ACC112 (cell line): ENCODE data around the gene CST11.

Experiments used
- H2AFZ ChIP-seq: fragments of 200-600 bp; sonication (generic); one replicate; pipeline ENCODE4 v1.6.0; 2017; ENCODE audit warnings: antibody characterized with exemption, low read length; ENCODE audit not compliant: unreplicated experiment
- H3K27ac ChIP-seq: fragments of 200-600 bp; sonication (generic); 2 replicates; pipeline ENCODE4 v1.5.1; 2014; ENCODE audit warnings: low read depth, mild to moderate bottlenecking, antibody characterized with exemption, low read length, moderate library complexity
- H3K27me3 ChIP-seq: fragments of 200-600 bp; sonication (generic); 2 replicates; pipeline ENCODE4 v1.6.1; 2014; ENCODE audit warnings: mild to moderate bottlenecking, antibody characterized with exemption, low read length, moderate library complexity, mixed read lengths; ENCODE audit not compliant: insufficient read depth
- H3K36me3 ChIP-seq: fragments of 200-600 bp; sonication (generic); 2 replicates; pipeline ENCODE4 v1.6.1; 2016; ENCODE audit warnings: mild to moderate bottlenecking, antibody characterized with exemption, low read length, moderate library complexity, mixed read lengths; ENCODE audit not compliant: insufficient read depth
- H3K4me1 ChIP-seq: fragments of 200-600 bp; sonication (generic); one replicate; pipeline ENCODE4 v1.6.1; 2016; ENCODE audit warnings: low read length, mixed read lengths; ENCODE audit not compliant: insufficient read depth, unreplicated experiment, control insufficient read depth
- H3K4me3 ChIP-seq: fragments of 200-600 bp; sonication (generic); 2 replicates; pipeline ENCODE4 v1.5.1; 2014; ENCODE audit warnings: mild to moderate bottlenecking, low read depth, low read length
- H3K79me2 ChIP-seq: fragments of 200-600 bp; sonication (generic); one replicate; pipeline ENCODE4 v1.6.0; 2016; ENCODE audit warnings: low read length; ENCODE audit not compliant: control insufficient read depth, unreplicated experiment, insufficient read depth

Gene CST11

DNA sequence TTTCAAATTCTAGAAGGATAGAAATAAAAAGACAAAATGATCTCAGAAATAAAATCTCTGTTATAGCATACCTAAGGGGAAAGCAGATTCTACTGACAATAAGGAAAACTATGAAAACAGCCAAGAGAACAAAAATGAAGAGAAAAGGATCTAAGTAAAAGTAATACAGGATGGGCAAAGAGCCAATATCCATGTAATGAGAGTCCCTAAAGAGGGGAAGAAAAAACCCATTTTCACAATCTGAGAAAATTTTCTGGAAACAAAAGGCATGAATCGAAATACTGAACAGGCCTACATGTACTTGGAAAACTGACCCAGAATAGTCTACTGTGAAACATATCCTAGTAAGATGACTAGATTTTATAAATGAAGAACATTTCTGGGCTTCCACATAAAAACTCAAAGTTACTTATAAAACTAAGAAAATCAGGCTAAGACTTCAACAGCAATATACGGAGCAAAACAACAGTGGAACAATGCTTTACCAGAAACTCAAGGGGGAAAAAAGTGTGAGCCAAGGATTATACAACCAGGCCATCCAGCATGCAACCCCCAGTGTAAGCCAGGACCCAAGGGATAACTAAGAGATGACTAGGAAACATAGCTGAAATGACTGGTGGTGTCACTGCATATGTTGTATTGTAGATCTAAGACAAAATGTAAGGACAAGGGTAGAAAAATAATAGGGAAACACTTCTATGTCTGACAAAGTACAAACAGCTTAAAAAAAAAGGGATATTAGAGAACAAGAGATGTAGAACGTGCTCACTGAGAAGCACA lies 41.6 kb downstream of the CST11 start:
- Histone ChIP-seq H3K36me3 (no peaks in the 10 kb centered on the region), H2AFZ (no peak overlapping the region), H3K4me3 (no peak overlapping the region), H3K27me3 (no peaks in the 10 kb centered on the region), H3K79me2 (peaks cover 98% of the 10 kb centered on the region), H3K27ac (no peak overlapping the region), H3K4me1 (peaks cover 14% of the 10 kb centered on the region)

DNA sequence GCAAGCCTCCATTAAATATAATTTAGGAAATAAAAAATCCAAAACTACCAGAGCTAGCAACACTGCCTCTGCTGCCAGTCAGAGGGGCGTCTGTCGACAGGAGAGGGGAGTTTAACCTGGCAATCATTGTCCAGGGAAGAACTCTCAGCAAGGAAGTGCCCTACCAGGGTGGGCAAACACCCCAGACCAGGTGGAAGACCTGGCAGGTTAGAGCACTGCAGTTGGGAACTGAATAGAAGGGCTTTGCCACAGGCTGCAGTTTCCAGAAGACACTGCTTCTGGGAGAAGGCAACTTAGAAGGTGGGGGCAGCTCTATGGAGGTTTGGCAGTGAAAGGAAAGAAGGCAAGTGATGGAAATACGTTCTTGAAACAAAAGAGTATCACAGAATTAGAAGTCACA lies 42.9 kb downstream of the CST11 start:
- Histone ChIP-seq H3K4me3 (no peak overlapping the region), H3K27me3 (no peaks in the 10 kb centered on the region), H3K36me3 (no peaks in the 10 kb centered on the region), H3K27ac (no peak overlapping the region), H2AFZ (no peak overlapping the region), H3K79me2 (peaks cover 98% of the 10 kb centered on the region), H3K4me1 (peaks cover 14% of the 10 kb centered on the region)

DNA sequence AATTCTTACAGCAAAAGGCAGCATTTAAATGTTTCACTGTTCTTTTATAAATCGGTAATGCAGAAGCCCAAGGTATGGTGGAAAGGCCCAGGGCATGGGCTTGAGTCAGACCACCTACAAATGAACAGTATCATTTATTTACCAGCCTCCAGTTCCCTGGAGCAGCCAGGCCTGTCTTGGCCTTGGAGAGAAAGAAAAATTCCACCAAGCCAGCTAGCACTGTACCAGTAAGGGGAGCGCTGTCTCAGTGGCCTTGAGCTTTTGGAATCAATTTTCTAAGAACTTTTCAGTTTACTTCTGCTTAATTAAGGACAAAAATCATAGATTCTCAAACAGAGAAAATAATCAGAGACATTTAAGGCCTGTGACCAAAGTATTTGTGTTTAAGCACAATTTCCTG lies 43.7 kb downstream of the CST11 start:
- peaks cover 21% of the 10 kb centered on the region for H3K4me1 ChIP-seq
- no peaks in the 10 kb centered on the region for H3K36me3 ChIP-seq
- no peak overlapping the region for H3K4me3 ChIP-seq
- H3K79me2 ChIP-seq, result peaks cover 99% of the 10 kb centered on the region
- H2AFZ ChIP-seq, result no peak overlapping the region
- H3K27ac ChIP-seq, result no peak overlapping the region
- no peaks in the 10 kb centered on the region for H3K27me3 ChIP-seq

DNA sequence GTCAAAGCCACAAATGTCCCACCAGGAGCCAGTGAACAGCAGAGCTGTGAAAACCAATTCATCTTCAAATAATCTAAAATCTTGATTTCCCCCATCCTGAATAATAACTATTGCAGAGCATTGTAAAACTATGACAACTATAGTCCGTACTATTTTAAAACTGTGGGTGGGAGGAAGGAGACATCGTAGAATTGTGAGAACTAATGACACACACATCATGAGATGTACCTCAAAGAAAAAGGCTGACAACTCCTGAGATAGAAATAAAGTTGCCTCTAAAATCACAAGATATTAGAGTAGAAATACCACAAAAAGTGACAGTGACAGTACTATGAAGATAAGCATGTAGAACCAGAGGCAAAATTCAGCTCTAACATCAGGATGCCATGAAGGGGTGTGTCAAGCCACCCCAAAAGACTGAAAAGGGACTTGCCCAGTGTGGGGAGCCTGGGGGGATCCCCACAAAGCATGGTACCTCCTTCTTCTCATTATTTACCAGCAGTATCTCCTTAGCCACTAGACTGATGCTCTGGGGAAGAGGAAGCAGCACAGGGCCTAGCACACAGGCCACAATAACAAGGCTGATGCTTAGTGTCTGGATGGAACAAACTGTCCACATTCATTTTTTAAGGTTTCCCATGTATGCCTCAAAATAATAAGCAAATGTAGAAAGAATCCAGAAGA lies 44.8 kb downstream of the CST11 start:
- Histone ChIP-seq H3K4me1 (peaks cover 22% of the 10 kb centered on the region), H3K79me2 (peaks cover 95% of the 10 kb centered on the region), H3K36me3 (no peaks in the 10 kb centered on the region), H3K27me3 (no peaks in the 10 kb centered on the region), H3K27ac (no peak overlapping the region), H3K4me3 (no peak overlapping the region), H2AFZ (no peak overlapping the region)

DNA sequence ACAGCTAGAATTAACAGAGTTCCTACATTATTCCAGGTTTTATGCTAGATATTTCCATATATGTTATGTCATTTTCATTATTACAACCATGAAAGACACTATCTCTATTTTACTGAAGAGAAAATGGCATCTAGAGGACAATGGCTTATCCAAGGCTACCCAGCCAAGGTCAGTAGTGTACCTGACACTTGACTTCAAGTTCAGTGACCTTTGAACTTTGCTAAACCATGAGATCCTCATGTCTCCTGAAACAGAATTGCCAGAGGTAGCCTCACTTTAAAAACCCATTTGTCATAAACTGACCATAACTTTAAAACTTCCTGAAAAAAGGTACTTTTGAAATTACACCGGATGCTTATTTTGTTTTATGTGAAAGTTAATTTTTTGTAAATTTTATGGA lies 45.8 kb downstream of the CST11 start:
- H3K79me2 ChIP-seq, result peaks cover 95% of the 10 kb centered on the region

DNA sequence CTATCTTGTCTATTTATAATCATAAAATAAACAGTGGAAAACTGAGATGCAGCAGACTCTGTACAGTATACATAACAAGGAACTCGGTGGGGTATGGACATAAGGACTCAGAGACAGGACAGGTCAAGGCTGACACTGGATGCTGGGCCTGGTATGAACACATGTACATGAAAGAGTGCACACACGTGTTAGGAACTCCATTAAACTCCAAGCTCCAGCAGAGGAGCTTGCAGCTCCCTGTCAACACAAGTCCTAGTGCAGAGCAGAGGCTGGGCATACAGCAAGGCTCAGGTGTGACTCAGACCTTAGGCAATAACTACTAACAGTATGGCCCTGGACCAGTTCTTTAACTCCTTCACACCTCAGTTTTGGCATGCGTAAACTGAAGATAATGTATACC lies 48.5 kb downstream of the CST11 start:
- H3K4me3 ChIP-seq, result no peak overlapping the region
- H3K27ac ChIP-seq, result no peak overlapping the region
- no peak overlapping the region for H2AFZ ChIP-seq
- no peaks in the 10 kb centered on the region for H3K27me3 ChIP-seq
- H3K79me2 ChIP-seq, result peaks cover 74% of the 10 kb centered on the region
- peaks cover 8% of the 10 kb centered on the region for H3K4me1 ChIP-seq
- H3K36me3 ChIP-seq, result no peaks in the 10 kb centered on the region; the same call in 1 of the 2 replicates

More for the DNA sequence above, 45.8 kb downstream of the CST11 start:
- H3K4me3 ChIP-seq, result no peak overlapping the region
- H3K4me1 ChIP-seq, result peaks cover 19% of the 10 kb centered on the region
- no peak overlapping the region for H3K27ac ChIP-seq
- no peaks in the 10 kb centered on the region for H3K27me3 ChIP-seq
- H3K36me3 ChIP-seq, result no peaks in the 10 kb centered on the region; the same call in 1 of the 2 replicates
- no peak overlapping the region for H2AFZ ChIP-seq

DNA sequence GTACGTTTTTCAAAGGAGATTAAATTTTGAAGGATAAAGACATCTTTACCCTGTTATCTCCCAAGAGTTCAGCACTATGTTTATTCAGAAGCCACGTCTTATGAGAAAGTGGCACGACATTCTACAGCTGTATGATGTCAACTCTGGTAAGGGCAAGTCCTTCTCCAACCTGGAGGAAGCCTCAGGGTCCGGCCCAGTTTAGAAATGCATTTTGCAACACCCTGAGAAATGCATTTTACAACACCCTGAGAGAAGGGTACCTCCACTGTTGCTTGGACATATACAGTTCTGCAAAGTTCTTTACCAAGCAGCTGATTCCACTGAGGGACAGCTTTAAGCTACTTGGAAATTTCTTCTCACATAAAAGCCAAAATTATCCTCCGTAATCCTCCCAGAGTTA lies 48.9 kb downstream of the CST11 start:
- H3K27ac ChIP-seq, result no peak overlapping the region
- no peaks in the 10 kb centered on the region; the same call in 1 of the 2 replicates for H3K36me3 ChIP-seq
- H3K4me1 ChIP-seq, result peaks cover 8% of the 10 kb centered on the region
- peaks cover 71% of the 10 kb centered on the region for H3K79me2 ChIP-seq
- H3K27me3 ChIP-seq, result no peaks in the 10 kb centered on the region
- H3K4me3 ChIP-seq, result no peak overlapping the region
- H2AFZ ChIP-seq, result no peak overlapping the region

DNA sequence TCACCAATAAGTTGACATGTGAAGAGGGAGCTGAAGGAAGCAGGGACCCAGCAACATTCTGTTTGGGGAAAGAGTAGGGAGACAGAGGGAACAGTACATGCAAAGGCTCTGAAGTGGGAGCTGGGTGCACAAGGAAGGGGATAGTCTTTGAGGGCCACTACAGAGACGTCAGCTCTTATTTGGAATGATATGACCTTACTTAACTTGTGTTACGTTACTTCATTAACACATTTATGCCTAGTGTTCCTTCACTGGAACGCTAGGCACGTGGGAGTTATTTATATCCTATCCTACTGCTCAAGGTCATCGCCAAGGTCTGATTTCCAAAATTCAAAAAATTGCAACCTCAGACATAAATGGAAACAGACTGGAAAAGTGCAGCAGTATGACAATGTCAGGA lies 51.6 kb downstream of the CST11 start:
- Histone ChIP-seq H3K4me1 (peaks cover 23% of the 10 kb centered on the region), H3K79me2 (peaks cover 54% of the 10 kb centered on the region), H3K27ac (no peak overlapping the region), H3K36me3 (no peaks in the 10 kb centered on the region; the same call in 1 of the 2 replicates), H3K27me3 (no peaks in the 10 kb centered on the region), H3K4me3 (no peak overlapping the region), H2AFZ (no peak overlapping the region)
